NCI-H748 (cell line): ENCODE results near the gene UQCRC1.

Source experiments
- DNase-seq: peaks from one replicate; lab custom pipeline; 2025; ENCODE audit not compliant: unreplicated experiment; lab: John Stamatoyannopoulos, UW

The UQCRC1 gene

DNA sequence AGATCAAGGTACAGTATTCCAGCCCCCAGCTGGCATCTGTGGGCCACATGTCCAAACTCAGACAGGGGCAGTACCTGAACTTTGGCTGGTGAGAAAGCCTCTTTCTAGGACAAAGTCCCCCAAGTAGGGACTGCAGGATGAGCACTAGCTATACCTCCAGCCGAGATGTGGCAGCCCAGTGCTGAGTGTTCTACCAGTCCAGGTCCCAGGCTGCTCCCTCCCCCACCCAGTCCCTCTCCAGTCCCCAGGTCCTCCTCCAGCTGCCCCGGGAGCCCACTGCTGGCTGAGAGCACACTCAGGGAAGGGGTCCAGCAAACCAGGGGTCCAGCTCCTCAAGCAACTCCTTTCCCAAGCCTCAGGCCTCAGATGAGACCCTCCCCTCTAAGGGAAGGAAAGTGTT lies 24.3 kb upstream of the UQCRC1 start:
- DNase-seq: no peak

DNA sequence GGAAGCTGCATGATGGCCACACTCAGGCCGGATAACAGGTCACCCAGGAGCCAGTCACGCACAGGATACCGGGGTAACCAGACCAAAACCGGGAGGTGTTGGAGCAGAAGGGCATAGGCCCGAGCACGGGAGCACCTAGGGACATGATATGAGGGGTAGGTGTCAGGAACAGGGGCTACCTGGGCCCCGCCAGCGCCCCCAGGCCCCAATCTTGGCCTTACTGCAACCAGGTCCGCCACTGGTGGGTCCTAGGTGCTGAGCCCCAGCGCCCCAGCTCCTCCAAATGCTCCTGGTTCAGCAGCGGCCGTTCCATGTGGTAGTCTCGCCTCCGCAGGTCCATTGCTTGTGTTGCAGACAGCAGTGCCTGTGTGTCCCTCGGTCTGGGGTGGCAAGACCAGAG lies 23.8 kb upstream of the UQCRC1 start:
- DNase-seq: no peak

DNA sequence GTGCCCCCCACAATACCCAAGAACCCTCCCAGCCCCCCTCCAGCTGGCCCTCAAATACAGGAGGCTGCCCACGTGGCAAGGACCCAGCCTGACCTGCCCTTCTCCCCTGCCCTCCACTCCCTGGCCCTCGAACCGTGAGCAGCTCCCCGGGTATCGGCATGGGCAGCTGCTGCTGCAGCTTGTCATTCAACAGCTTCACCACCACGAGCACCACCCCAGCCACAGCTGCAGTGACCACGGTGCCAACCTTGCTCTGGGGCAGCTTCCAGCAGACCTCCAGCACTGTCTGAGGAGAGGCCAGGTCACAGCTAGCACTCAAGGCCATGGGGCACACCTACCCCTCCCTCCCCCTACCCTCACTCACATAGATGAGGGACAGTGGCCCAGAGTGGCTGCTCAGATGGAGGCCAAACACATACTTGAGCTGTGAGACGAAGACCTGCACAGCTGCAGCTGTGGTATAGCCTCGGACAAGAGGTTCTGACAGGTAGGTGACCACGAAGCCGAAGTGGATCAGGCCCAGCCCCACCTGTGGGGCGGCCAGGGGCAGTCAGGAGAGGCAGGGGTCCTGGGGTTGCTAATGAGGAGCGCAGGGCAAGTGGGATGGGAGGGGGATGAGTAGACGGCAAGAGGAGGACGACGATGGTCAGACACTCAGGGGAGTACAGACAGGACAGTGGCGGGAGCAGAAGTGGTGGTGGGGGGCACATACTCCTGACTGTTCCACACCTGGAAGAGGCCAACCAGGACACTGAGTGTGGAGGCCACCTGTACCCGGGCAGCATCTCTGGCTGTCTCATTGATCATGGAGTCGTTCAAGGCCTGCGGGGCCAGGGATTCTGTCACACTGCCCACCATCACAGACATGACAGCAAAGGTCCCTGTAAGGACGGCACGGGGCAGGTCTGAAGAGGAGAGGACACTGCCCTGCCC lies 22.3 kb upstream of the UQCRC1 start:
- DNase-seq: no peak

DNA sequence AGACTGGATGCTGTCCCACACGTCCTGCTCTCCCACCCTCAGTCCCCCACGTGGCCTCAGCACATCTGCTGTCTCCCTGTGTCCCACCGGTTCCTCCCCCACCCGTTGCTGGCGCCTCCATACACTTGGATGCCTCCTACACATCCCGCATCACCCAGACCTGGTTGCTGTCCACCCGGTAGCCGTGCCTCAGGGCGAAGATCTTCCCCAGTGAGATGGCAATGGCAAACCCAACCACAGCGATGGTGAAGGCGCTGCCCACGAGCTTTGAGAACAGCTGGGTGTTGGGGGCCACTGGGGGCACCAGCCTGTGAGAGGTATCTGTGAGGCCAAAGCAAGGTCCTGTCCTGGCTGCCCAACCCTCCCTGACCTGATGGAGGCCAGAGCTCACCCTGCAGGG lies 21.4 kb upstream of the UQCRC1 start:
- no peak for DNase-seq

- DNase-seq: no peak
Observed at GRCh38 chr3:48630407-48630806, 21.0 kb upstream of the UQCRC1 start.

GRCh38 chr3:48629894-48630293 lies 20.4 kb upstream of the UQCRC1 start:
- no peak for DNase-seq

DNA sequence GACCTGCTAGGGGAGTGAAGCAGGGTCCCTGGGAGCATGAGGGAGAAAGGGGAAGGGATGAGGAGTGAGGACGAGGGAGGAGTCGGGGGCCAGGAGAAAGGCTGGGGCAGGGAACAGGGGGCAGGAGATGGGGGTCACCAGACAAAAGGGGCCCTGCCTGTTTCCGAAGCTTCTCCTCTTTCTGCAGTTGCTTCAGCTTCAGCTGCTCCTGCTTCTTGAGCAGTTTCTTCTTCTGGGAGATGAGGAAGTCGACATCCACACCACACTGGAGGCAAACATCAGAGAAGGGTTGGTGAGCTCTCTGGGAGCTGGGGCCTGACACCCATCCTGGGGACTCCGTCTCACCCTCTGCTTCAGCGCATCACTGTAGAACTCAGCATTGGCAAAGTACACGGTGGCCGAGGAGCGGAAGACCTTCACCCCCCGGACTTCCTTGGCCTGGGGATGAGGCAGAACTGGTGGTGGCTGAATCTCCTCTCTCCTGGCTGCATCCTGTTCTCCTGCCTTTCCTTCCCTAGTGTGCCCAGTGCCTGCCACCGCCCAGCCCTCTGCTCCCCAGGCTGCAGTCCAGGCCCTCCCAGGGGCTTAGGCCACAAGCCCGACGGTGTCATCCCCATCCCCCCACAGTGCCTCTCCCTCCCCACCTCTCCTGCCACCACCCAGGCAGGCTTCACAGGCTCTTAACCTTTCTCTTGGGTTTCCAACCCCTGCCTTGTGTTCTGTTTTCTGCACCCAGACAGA lies 19.0 kb upstream of the UQCRC1 start:
- no peak for DNase-seq

DNA sequence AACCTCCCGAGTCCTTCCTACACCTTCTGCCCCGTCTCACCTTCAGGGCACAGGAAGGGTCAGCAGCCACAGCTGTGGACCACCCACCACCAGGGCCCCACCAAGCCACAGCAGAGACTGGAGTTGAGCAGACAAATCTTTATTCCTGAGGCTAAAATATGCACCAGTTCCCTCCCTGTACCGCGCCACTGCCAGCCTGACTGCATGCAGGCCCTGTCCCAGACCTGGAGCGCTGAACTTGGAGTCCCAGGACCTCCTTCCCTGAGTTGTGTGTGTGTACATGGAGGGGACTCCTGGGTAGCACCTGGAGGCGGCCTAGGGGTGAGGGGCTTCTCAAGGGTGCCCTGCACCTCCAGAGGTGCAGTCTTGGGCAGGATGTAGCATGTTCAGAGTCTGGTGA lies 16.2 kb upstream of the UQCRC1 start:
- no peak for DNase-seq

GRCh38 chr3:48624767-48625166 lies 15.3 kb upstream of the UQCRC1 start:
- no peak for DNase-seq

DNA sequence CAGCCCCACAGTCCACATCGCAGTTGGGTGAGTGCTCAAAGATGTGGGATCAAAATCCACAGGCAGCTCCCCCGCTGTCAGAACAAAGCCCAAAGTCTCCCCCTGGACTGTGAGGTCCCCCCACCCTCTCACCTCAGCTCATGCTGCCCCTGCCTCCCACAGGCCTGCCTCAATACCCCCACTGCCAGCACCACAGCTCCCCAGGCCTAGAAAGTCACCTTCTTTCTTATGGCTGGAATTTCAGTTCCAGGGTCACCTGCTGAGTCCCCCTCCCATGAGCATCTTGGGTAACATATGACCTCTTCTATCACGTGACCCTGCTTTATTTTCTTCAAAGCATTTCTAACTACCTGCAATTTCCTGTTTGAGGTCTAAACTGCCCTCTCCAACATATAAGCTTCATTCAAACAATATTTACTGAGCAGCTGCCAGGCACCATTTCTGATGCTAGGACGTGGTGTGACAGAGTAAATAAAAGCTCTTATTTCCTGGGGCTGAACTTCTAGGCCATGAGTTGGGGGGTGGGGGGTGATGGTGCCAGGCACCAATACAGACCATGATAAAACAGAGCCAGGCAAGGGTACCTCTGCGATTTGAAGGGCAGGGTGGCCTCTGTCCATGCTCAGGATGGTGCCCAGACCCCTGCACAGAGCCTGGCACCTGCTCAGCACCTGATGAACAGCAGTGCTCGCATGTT lies 14.6 kb upstream of the UQCRC1 start:
- peak; percentile 82 for DNase-seq

- DNase-seq: no peak
Observed at GRCh38 chr3:48621461-48621869, 12.0 kb upstream of the UQCRC1 start, which contains the start of gene TMEM89. Gene TMEM89, minus strand, starts transcription at chr3:48621769. Its CDS starts 13 bp downstream, at chr3:48621756.

DNA sequence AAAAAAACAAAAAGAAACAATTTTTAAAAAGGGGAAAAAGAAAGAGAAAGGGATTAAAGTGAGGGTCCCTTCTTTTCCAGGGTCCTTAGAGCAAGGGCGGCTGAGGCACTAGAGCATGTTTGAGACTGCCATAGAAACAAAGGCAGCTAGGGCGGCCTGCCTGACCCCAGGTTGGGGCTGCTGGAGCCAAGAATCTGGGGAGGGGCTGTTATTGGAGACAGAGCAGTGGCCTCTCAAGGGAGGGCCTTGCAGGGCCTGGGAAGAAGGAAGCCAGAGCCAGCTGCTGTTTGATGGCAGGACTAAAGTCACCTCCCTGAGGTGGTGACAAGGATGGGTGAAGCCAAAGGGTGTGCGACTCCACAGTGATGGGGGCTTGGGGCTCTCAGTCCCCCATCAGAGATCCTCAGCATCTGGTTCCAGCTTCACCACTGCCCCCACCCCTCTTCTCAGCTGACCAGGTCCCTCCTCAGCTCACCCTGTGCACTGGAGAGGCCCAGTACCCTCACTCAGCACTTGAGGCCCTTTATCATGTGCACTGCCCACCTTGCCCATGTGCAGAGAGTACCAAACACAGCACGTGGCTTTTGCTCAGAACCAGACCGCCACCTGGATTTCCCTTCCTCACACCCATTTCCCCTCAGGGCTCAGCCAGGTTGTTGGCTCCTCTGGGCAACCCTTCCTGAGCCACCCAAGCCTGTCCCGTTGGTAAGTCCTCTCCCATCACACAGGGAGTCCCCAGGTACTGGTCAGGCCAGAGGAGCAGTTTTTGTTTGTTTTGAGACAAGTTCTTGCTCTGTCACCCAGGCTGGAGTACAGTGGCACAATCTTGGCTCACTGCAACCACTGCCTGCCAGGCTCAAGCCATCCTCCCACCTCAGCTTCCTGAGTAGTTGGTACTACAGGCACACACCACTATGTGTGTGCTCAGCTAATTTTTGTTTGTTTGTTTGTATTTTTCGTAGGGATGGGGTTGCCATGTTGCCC lies 10.4 kb upstream of the UQCRC1 start:
- DNase-seq: no peak

DNA sequence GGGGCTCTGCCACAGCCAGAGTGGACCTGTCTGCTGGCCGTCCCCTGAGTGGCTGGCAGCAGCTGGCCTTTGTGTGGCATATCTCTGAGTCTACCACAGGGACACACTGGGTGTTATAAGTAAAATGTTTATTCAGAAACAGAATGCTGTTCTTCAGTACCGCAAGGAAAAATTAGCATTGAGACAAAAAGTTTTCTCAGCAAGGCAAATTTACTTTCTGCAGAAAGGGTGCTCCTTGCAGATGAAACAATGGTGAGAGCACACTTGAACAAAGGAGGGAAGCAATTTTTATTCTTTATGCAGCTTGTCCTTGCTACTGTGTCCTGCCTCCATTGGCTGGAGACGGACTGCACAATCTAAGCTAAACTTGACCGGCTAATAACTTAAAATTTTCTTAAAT lies 8.1 kb upstream of the UQCRC1 start:
- DNase-seq: no peak

- no peak for DNase-seq
Observed at GRCh38 chr3:48614044-48614443, 4.6 kb upstream of the UQCRC1 start.

- DNase-seq: no peak
Observed at GRCh38 chr3:48612309-48612708, 2.9 kb upstream of the UQCRC1 start.

DNA sequence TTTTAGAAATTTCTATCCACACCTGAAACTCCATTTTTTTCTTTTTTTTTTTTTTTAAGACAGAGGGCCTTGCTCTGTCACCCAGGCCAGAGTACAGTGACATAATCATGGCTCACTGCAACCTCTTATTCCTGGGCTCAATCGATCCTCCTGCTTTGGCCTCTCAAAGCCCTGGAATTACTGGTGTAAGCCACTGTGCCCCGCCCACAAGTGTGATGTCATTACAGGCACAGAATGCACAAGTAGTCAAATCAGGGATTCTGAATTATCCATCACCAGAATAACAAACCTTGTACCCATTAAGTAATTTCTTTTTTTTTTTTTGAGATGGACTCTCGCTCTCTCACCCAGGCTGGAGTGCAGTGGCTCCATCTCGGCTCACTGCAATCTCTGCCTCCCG lies 1.9 kb downstream of the UQCRC1 start:
- no peak for DNase-seq

- DNase-seq: no peak
Observed at GRCh38 chr3:48601622-48601994, 7.8 kb downstream of the UQCRC1 start.

DNA sequence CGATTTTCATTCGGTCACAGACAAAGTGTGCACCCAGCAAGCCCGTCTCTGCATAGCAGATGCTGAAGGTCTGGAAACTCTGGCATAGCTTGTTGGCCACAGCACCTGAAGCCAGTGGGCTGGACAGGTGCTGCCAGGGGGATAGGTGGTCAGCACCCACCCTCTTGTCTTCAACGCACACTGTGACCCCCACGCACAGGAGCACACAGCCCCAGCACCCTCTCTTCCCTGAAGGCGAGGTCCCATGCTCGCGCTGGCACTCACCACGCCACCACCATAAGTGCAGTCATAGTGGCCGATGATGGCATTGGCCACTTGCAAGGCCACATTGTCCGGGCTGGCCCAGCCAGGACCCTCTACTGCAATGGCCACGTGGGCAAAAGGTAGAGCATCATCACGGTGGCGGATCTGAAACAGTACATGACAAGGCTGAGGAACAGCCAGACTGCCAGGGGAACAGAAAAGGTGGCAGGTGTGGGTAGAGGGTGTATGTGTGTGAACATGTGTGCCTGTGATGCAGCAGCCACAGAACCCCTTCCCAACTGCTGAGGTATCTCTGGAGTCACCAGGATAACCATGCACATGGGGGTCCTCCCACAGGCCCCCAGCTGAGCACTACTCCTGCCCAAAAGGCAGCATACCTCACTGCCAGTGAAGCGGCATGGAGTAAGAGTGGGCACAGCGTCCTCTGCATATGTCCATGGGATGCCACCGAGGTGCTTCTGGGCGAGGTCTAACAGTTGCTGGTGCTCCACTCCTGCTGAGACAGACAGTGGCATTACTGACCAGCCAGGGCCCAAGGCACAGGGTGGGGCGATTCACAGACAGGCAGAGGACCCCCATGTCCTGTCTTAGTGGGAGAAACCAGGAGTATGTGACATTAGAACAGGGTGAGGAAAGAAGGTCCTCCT lies 8.5 kb downstream of the UQCRC1 start:
- no peak for DNase-seq

GRCh38 chr3:48599509-48600285 lies 9.7 kb downstream of the UQCRC1 start:
- no peak for DNase-seq
